Measurements from ENCODE around the gene KCNE1. TPM values are rescaled to one million over a fixed set of nuclear protein-coding genes. Genes with fewer than 3 reads are reported as not detected.

Gene KCNE1
- total RNA-seq, 2 experiments from 2014 or later, result not detected

GRCh38 chr21:34520764-34521508, 8.9 kb upstream of the KCNE1 start:
- Mint-ChIP-seq H3K27me3 (no peaks in the 10 kb centered on the region), H3K4me1 (ENCODE audit: low read depth) (peaks cover 21% of the 10 kb centered on the region), H3K4me3 (no peak overlapping the region), H3K9me3 (no peaks in the 10 kb centered on the region), H3K36me3 (ENCODE audit: low read depth) (peaks cover 9% of the 10 kb centered on the region), H3K27ac (no peak overlapping the region)
- ATAC-seq (no peak), DNase-seq (no peak)
- intact Hi-C loops (cut with micrococcal nuclease), result no loop called here
- ChIA-PET POLR2A (no interaction called here), CTCF (interaction anchor here (0.6 to 1.3 kb wide), 2 partner anchors 10 to 51 kb away, joined by 3 read pairs; no protein-coding TSS in a partner anchor)
- TF ChIP-seq, protein P1, sequence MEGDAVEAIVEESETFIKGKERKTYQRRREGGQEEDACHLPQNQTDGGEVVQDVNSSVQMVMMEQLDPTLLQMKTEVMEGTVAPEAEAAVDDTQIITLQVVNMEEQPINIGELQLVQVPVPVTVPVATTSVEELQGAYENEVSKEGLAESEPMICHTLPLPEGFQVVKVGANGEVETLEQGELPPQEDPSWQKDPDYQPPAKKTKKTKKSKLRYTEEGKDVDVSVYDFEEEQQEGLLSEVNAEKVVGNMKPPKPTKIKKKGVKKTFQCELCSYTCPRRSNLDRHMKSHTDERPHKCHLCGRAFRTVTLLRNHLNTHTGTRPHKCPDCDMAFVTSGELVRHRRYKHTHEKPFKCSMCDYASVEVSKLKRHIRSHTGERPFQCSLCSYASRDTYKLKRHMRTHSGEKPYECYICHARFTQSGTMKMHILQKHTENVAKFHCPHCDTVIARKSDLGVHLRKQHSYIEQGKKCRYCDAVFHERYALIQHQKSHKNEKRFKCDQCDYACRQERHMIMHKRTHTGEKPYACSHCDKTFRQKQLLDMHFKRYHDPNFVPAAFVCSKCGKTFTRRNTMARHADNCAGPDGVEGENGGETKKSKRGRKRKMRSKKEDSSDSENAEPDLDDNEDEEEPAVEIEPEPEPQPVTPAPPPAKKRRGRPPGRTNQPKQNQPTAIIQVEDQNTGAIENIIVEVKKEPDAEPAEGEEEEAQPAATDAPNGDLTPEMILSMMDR (IDR thresholded peaks at IDR 0.05), result no peak

DNA sequence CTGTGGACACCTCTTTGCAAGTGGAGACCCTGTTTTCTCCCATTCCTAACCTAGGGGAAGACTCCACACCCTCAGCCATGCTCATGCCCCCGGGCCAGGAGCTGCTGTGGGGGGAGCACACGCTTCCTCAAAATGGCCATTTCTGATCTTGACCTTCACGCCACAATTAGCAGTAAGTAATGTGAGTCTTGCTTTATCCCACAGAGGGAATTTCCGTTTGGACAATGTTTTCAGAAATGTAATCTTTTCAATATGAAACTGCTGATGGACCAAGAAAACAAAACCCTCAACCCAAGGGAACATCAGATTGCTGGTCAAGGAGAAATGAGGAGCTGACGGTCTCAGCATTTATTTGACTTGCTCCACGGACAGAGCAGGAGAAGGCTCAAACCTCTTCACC, 8.3 kb upstream of the KCNE1 start:
- no peak for DNase-seq
- TF ChIP-seq, protein P1 (IDR thresholded peaks at IDR 0.05), result no peak
- peaks cover 21% of the 10 kb centered on the region for H3K4me1 Mint-ChIP-seq (ENCODE audit: low read depth)
- no peak overlapping the region for H3K4me3 Mint-ChIP-seq
- intact Hi-C loops (cut with micrococcal nuclease), result no loop called here
- POLR2A ChIA-PET, result no interaction called here
- no peak for ATAC-seq
- H3K27ac Mint-ChIP-seq, result no peak overlapping the region
- H3K27me3 Mint-ChIP-seq, result no peaks in the 10 kb centered on the region
- H3K9me3 Mint-ChIP-seq, result no peaks in the 10 kb centered on the region
- H3K36me3 Mint-ChIP-seq (ENCODE audit: low read depth), result peaks cover 9% of the 10 kb centered on the region
- CTCF ChIA-PET, result interaction anchor here (0.6 to 1.1 kb wide), 2 partner anchors 52 to 82 kb away, joined by 3 read pairs; no protein-coding TSS in a partner anchor

DNA sequence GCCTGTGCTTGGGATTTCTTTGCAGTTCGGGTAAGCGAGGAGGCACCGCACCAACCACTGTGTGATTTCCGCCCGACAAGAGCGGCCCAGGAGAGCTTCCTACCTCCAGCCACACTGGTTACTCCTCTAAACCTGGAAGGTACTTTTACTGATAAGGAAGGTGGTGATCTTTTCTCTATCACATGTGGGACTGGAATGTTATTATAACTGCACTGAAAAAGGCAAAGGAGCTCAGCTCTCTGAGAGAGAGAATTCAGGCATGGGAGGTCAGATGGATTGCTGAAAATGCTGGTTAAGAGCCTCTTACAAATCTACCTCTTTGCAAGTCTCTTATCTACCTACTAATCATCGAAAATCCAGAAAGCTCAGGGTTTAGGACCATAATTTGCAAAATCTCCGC, 7.7 kb upstream of the KCNE1 start:
- ATAC-seq (no peak), DNase-seq (no peak)
- TF ChIP-seq, protein P1 (IDR thresholded peaks at IDR 0.05), result no peak
- Mint-ChIP-seq H3K9me3 (no peaks in the 10 kb centered on the region), H3K27me3 (no peaks in the 10 kb centered on the region), H3K36me3 (ENCODE audit: low read depth) (peaks cover 9% of the 10 kb centered on the region), H3K4me1 (ENCODE audit: low read depth) (peaks cover 21% of the 10 kb centered on the region), H3K27ac (no peak overlapping the region), H3K4me3 (no peak overlapping the region)
- CTCF ChIA-PET, result interaction anchor here (1.1 kb wide), 1 partner anchor 83 kb away, joined by 3 read pairs; no protein-coding TSS in a partner anchor
- POLR2A ChIA-PET, result no interaction called here
- intact Hi-C loops (cut with micrococcal nuclease), result no loop called here

DNA sequence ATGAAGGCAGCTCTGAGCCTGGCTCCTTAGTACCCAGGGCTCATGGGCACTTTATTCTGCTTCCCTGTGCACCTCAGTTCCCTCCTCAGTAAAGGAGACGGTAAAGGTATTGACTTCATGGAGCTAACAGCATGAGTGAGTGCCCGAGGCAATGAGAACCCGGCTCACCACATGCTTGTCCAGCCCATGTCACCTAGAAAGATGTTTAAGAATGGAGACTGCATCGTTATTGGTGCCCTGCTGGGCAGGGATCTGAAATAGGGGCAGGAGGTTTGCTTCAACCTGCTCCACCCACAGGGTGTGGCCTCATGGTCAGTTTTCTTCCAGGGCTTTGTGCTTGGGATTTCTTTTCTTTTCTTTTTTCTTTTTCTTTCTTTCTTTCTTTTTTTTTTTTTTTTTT, 7.0 kb upstream of the KCNE1 start:
- intact Hi-C loops (cut with micrococcal nuclease), result no loop called here
- H3K27me3 Mint-ChIP-seq, result no peaks in the 10 kb centered on the region
- no peak overlapping the region for H3K4me3 Mint-ChIP-seq
- peaks cover 9% of the 10 kb centered on the region for H3K36me3 Mint-ChIP-seq (ENCODE audit: low read depth)
- H3K9me3 Mint-ChIP-seq, result no peaks in the 10 kb centered on the region
- DNase-seq (no peak), ATAC-seq (no peak)
- H3K27ac Mint-ChIP-seq, result no peak overlapping the region
- peaks cover 21% of the 10 kb centered on the region for H3K4me1 Mint-ChIP-seq (ENCODE audit: low read depth)
- CTCF ChIA-PET, result no interaction called here
- POLR2A ChIA-PET, result no interaction called here
- TF ChIP-seq, protein P1 (IDR thresholded peaks at IDR 0.05), result no peak

DNA sequence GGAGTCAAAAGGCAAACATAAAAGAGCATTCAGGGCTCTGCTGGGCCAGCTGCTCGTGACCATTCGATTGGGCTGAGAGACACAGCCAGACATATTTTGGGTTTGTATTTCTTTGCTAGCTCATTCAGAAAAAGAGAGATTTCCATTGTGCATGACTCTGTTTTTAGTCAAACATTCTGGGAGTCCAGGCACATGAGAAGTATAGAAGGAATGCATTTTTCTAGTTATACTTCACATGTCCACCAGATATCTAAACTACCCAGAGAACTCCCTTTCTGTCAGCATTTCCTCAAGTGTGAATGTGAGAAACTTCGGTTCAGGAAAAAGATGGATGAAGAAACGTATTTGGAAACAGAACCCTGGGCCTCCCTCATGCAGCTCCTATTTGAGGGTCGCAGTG, 6.3 kb upstream of the KCNE1 start:
- no peaks in the 10 kb centered on the region for H3K9me3 Mint-ChIP-seq
- H3K4me3 Mint-ChIP-seq, result no peak overlapping the region
- peaks cover 9% of the 10 kb centered on the region for H3K36me3 Mint-ChIP-seq (ENCODE audit: low read depth)
- H3K27ac Mint-ChIP-seq, result no peak overlapping the region
- POLR2A ChIA-PET, result no interaction called here
- no peak for ATAC-seq
- CTCF ChIA-PET, result interaction anchor here (1.7 kb wide), 1 partner anchor 113 kb away, joined by 7 read pairs; no protein-coding TSS in a partner anchor
- DNase-seq, result no peak
- no peaks in the 10 kb centered on the region for H3K27me3 Mint-ChIP-seq
- TF ChIP-seq, protein P1 (IDR thresholded peaks at IDR 0.05), result no peak
- intact Hi-C loops (cut with micrococcal nuclease), result no loop called here
- peaks cover 21% of the 10 kb centered on the region for H3K4me1 Mint-ChIP-seq (ENCODE audit: low read depth)

Data from activated CD8-positive, alpha-beta T cell treated with anti-CD3 and anti-CD28 coated beads for 36 hours (primary cell).